AG10803 (cell line): ENCODE data around the gene LETM1.

Source experiments
- DNase-seq: peaks from one replicate; pipeline ENCODE4 v3.0.0; 2010; ENCODE audit warnings: low read depth
- H3K4me3 ChIP-seq: 2 replicates; pipeline ENCODE4 v1.5.1; 2011; ENCODE audit warnings: mild to moderate bottlenecking, low read length, control low read depth
- TF ChIP-seq, protein P1 (sequence below): conservative IDR thresholded peaks from 2 replicates; pipeline ENCODE4 v1.5.1; 2011; ENCODE audit warnings: mild to moderate bottlenecking, low read length, control low read depth, inconsistent platforms

The LETM1 gene

GRCh38 chr4:1821679-1822567, 34.0 kb downstream of the LETM1 start:
- no peak for DNase-seq
- TF ChIP-seq, protein P1, sequence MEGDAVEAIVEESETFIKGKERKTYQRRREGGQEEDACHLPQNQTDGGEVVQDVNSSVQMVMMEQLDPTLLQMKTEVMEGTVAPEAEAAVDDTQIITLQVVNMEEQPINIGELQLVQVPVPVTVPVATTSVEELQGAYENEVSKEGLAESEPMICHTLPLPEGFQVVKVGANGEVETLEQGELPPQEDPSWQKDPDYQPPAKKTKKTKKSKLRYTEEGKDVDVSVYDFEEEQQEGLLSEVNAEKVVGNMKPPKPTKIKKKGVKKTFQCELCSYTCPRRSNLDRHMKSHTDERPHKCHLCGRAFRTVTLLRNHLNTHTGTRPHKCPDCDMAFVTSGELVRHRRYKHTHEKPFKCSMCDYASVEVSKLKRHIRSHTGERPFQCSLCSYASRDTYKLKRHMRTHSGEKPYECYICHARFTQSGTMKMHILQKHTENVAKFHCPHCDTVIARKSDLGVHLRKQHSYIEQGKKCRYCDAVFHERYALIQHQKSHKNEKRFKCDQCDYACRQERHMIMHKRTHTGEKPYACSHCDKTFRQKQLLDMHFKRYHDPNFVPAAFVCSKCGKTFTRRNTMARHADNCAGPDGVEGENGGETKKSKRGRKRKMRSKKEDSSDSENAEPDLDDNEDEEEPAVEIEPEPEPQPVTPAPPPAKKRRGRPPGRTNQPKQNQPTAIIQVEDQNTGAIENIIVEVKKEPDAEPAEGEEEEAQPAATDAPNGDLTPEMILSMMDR = no peak
- no peak overlapping the region for H3K4me3 ChIP-seq

GRCh38 chr4:1819816-1820215, 36.1 kb downstream of the LETM1 start:
- DNase-seq = no peak
- no peak overlapping the region for H3K4me3 ChIP-seq
- TF ChIP-seq, protein P1 = no peak

DNA sequence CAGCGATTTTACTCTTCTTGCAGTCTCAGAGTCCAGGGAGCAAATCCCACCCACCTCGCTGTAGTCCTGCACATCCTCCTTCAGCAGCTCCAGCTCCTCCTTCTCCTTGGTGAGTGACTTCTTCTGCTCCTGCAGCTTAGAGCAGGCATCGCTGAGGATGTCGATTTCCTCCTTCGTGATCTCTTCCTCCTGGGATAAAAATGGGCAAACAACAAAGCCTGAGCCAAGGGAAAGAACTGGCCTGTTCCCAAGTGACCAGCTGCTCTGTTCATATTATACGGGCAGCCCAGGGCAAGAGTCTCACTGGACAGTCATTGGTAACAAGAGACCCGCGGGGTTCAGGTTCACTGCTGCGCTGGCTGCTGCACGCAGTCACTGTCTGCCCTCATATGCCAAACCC, 36.7 kb downstream of the LETM1 start:
- TF ChIP-seq, protein P1 = no peak
- DNase-seq = no peak
- H3K4me3 ChIP-seq = no peak overlapping the region

DNA sequence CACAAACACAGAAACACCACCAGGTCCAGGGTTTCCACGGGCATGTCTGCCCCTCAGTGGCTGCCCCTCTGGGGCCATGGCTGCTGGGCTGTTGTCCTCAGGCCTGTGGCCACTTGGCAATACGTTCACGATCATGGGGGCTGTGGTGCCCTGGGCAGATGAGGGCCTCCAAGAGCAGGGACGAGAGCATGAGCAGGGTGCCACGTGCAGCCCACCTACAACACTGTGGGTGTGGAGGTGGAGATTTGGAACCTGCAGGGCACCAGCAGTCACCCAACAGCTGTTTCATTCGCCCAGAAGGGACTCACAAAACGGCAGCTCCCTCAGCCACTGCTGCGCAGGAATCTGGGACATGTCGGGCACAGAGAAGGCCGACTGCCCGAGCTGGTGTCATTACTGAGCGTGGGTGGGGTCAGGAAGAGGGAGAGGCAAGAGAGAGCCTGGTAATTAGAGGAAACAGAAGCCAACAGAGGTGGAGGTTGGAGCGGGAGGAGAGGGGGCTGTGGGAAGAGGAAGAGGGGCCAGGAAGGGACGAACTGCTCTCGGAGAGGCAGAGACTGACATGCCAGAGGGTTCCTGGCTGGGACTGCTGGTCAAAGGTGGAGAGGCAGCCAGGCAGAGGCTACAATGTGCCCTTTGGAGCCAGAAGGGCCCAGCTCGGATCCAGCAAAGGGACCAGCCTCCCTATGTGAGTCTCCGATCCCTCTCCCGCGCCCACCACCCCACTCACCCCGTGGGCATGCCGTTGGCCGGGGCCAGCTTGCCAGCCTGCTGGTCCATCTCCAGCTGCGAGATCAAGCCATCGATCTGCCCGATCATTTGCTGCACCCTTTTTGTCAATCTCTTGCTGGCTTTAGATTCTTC, 39.7 kb downstream of the LETM1 start:
- H3K4me3 ChIP-seq = no peak overlapping the region
- TF ChIP-seq, protein P1 = no peak
- no peak for DNase-seq

DNA sequence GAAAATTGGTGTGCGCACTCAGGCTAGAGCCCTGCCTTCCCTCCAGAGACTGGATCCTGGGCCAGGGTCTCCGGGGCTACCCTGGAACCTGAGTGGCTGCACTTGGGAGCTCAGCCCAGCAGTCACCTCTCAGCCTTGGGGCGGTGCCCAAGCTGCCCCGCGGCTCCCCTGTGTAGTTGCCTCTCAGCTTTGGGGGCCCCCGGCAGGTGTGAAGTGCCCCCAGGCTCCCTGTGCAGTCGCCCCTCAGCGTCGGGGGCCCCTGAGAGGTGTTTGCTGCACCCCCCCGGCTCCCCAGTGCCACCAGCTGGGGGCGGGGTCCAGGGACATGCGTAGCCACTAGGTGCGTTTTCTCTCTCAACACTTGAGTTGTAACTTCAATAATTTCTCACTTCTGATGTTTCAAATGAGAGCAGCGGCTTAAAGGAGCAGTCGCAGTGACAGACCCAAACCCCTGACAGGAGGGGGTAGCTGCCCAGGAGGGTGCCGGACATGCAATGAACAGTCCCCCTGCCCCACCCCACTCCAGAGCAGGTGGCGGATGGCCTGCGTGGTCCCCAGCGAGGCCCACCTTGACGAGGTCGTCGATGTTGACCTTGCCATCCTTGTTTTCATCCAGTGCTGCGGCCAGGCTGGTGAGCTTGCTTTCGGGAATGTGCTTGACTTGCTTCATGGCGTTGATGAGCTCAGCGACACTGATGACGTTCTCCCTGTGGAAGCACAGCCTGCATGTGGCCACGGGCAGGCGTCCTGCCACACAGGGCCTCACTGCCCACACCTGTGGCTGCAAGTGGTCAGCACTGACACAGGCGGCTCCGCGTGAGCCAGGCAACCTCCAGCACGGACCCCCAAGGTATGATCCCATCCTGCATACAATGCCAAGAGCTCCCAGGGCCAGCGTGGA, 40.6 kb downstream of the LETM1 start:
- no peak overlapping the region for H3K4me3 ChIP-seq
- no peak for DNase-seq
- TF ChIP-seq, protein P1 = no peak

- no peak for DNase-seq
- H3K4me3 ChIP-seq = no peak overlapping the region
- TF ChIP-seq, protein P1 = no peak
Observed at GRCh38 chr4:1814453-1814852, 41.5 kb downstream of the LETM1 start.
